NCI-H2171 treated with DMSO at 0.1 percent for 48 hours (cell line): ENCODE results near the gene LBP.
A peak's percentile ranks its signal among the peaks of the same experiment; 100 is the strongest.
"Not testable (repeated sequence)": the region's sequence is repeated elsewhere in the genome, so short reads cannot be mapped to it uniquely, and the experiment has no call there.

Experiments used
- DNase-seq: peaks from one replicate; lab custom pipeline; 2025; lab: John Stamatoyannopoulos, UW

LBP gene

GRCh38 chr20:38349856-38350255, 3.6 kb downstream of the LBP start:
- DNase-seq: no peak

GRCh38 chr20:38350879-38351775, 4.8 kb downstream of the LBP start:
- no peak for DNase-seq

- no peak for DNase-seq
Observed at GRCh38 chr20:38353316-38353715, 7.0 kb downstream of the LBP start.

- no peak for DNase-seq
Observed at GRCh38 chr20:38354227-38354626, 7.9 kb downstream of the LBP start.

- DNase-seq: peak; percentile 7
Observed at GRCh38 chr20:38355161-38356012, 9.1 kb downstream of the LBP start.

- DNase-seq: no peak
Observed at GRCh38 chr20:38357653-38358207, 11.4 kb downstream of the LBP start.

- no peak for DNase-seq
Observed at GRCh38 chr20:38358556-38358955, 12.3 kb downstream of the LBP start.

- DNase-seq: no peak
Observed at GRCh38 chr20:38363004-38363747, 16.9 kb downstream of the LBP start.

- no peak for DNase-seq
Observed at GRCh38 chr20:38369389-38369788, 23.1 kb downstream of the LBP start.

GRCh38 chr20:38372806-38373205, 26.5 kb downstream of the LBP start:
- no peak for DNase-seq

- no peak for DNase-seq
Observed at GRCh38 chr20:38373231-38373867, 27.1 kb downstream of the LBP start.

GRCh38 chr20:38373898-38374297, 27.6 kb downstream of the LBP start:
- no peak for DNase-seq

- no peak for DNase-seq
Observed at GRCh38 chr20:38377039-38377685, 30.9 kb downstream of the LBP start.

GRCh38 chr20:38377838-38378237, 31.6 kb downstream of the LBP start:
- DNase-seq: not testable (repeated sequence)

GRCh38 chr20:38383147-38383546, 36.9 kb downstream of the LBP start:
- DNase-seq: no peak

- no peak for DNase-seq
Observed at GRCh38 chr20:38386004-38386403, 39.7 kb downstream of the LBP start.

- DNase-seq: no peak
Observed at GRCh38 chr20:38386851-38387250, 40.6 kb downstream of the LBP start.

GRCh38 chr20:38387953-38388352, 41.7 kb downstream of the LBP start:
- no peak for DNase-seq

GRCh38 chr20:38392356-38392755, 46.1 kb downstream of the LBP start:
- no peak for DNase-seq

- DNase-seq: no peak
Observed at GRCh38 chr20:38393259-38393658, 47.0 kb downstream of the LBP start.

GRCh38 chr20:38395165-38395564, 48.9 kb downstream of the LBP start:
- DNase-seq: peak; percentile 51
